RPMI8226 (cell line): ENCODE results near the gene GOLGA3.
"Not testable (repeated sequence)": the region's sequence is repeated elsewhere in the genome, so short reads cannot be mapped to it uniquely, and the experiment has no call there.

Source experiments
- DNase-seq: peaks from one replicate; pipeline ENCODE4 v3.0.0-alpha.2; 2015

GOLGA3 gene, protein sequence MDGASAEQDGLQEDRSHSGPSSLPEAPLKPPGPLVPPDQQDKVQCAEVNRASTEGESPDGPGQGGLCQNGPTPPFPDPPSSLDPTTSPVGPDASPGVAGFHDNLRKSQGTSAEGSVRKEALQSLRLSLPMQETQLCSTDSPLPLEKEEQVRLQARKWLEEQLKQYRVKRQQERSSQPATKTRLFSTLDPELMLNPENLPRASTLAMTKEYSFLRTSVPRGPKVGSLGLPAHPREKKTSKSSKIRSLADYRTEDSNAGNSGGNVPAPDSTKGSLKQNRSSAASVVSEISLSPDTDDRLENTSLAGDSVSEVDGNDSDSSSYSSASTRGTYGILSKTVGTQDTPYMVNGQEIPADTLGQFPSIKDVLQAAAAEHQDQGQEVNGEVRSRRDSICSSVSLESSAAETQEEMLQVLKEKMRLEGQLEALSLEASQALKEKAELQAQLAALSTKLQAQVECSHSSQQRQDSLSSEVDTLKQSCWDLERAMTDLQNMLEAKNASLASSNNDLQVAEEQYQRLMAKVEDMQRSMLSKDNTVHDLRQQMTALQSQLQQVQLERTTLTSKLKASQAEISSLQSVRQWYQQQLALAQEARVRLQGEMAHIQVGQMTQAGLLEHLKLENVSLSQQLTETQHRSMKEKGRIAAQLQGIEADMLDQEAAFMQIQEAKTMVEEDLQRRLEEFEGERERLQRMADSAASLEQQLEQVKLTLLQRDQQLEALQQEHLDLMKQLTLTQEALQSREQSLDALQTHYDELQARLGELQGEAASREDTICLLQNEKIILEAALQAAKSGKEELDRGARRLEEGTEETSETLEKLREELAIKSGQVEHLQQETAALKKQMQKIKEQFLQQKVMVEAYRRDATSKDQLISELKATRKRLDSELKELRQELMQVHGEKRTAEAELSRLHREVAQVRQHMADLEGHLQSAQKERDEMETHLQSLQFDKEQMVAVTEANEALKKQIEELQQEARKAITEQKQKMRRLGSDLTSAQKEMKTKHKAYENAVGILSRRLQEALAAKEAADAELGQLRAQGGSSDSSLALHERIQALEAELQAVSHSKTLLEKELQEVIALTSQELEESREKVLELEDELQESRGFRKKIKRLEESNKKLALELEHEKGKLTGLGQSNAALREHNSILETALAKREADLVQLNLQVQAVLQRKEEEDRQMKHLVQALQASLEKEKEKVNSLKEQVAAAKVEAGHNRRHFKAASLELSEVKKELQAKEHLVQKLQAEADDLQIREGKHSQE (N-terminal part only)

DNA sequence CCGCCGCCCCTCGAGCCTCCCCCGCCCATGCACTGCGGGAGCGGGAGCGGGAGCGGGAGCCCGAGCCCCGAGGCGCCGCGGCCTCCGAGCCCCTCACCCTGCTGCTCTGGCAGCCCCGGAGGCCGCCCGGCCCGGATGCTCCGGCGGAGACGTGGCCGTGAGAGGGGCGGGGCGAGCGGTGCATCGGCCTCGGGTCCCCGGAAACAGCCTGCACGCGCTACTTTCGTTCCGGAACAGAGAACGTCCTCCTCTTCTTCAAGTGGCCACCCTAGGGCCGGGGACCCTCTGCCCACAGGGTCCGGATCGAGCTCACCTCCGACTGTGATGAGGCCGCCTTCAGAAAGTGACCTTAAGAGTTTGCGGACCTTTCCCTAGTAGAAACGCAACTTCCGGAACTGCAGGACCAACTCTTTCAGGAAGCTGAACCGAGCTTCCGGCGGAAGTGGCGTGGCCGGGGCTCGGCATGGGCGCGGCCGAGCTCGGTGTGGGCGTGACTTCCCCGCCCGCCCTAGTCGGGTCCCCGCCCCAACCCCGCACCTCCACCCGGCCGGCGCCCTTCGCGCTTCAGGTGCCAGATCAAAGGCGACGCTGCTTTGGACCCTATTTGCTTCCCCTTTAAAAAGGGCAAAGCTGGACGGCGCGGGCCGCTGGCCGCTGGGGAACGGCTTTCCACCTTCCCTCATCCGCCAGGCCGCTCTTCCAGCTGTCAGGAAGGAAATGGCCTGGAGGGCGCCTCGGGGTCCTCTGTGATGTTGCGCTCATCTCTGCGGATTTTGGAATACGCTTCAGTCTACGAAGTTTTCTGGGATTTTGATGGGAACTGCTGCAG is at the start of gene GOLGA3:
TSS of gene GOLGA3 (minus strand) at position 164 of the 829 bp plus-strand sequence. CDS start 6,741 bp downstream, outside the sequence.
- DNase-seq, result peak; percentile 94

DNA sequence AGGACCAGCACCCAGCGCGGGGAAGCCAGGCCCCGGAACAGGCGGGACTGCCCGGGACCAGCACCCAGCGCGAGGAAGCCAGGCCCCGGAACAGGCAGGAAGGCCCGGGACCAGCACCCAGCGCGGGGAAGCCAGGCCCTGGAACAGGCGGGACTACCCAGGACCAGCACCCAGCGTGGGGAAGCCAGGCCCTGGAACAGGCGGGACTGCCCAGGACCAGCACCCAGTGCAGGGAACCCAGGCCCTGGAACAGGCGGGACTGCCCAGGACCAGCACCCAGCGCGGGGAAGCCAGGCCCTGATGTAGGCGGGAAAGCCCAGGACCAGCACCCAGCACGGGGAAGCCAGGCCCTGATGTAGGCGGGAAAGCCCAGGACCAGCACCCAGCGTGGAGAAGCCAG is 46.0 kb upstream of the GOLGA3 start:
- DNase-seq, result not testable (repeated sequence)

DNA sequence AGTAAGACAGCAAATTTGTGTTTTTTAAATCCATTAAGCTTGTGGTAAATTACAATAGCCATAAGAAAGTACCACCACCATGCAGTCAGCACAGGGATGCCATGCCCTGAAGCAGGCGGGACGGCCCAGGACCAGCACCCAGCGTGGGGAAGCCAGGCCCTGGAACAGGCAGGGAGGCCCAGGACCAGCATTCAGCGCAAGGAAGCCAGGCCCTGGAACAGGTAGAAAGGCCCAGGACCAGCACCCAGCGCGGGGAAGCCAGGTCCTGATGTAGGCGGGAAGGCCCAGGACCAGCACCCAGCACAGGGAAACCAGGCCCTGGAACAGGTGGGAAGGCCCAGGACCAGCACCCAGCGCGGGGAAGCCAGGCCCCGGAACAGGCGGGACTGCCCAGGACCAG is 45.5 kb upstream of the GOLGA3 start:
- no peak for DNase-seq

DNA sequence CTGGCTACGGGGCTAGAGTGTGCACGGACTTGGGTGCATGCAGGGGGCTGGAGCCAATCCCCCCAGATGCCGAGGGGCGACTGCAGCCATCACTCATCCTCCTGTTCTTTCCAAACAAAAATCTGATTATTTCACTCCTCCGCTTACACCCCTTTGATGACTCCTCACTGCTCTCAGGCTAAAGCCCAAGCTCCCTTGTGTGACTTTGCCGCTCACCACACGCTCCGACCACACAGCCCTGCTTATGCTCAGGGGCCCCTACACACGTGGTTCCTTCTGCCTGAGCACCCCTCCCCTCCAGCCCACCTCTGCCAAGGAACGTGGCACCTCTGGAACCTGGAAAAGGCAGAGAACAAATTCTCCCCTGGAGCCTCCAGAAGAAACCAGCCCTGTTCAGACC is 45.1 kb upstream of the GOLGA3 start:
- no peak for DNase-seq

DNA sequence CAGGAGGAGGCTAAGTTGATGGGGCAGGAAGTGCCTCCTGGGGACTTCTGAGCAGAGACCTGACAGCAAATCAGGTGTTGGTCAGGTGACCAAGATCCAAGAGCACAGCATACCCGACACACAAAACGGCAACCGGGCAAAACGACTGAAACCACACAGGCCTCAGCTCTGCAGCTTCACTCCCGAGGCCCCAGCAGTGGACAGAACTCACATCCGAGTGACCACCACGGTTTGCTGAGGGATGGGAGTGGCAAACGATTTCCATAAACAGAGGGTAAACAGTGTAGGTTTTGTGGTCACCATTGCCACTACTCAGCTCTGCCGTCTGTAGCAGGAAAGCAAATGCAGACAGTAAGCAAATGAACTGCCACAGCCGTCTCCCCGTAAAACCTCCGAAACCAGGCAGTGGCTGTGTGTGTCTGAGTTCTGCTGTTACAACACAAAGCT is 44.3 kb upstream of the GOLGA3 start:
- DNase-seq, result no peak

DNA sequence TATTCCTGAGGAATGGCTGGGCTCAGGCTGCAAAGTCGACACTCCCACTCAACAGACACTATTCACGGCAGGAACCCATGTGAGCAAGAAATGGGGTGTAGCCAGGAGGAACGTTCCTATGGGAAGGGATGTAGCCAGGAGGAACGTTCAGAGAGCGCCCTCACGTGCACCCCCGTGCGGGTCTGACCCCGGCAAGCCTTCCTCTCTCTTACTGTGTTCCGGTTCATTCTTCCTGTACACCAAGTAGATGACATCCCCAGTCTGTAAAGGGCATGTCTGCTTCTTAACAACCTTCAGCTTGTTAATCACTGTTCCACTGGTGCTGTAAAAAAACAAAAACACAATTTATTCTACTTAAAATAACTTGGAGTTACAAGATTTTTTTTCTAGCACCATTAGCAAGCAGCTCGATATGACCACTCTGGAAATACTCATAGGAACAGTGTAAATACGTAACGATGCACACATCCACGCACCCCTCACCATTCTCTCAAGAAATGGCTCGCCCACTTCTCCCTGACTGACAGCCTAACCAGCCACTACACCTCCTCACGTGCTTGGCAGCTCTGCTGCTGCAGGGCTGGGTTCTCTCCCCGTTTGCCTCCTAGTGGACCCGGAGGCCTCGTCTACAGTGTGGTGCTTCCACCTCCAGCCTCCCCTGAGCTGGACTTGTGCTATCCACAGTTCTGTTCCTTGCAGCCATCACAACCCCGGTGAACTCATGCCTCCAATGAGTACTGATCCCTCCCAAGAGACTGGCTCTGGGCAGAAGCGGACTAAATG is 43.6 kb upstream of the GOLGA3 start:
- no peak for DNase-seq

DNA sequence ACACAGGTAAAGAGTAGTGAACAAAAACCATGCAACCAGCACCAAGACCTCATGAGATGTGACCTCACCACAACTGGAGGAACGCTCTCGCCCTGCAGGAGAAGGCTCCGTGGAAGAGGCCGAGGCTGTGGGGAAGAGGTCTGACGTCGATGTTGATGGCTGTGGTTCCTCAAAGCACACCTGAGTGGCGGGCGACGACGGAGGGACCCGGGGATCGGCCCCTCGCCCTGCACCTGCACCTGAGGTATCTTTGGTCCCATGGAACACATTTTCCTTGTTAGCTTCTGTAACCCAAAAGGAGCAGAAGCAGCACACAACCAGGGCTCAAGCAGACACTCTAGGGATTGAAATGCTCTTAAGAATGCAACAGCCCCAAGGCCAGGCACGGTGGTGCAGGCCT is 40.9 kb upstream of the GOLGA3 start:
- no peak for DNase-seq

DNA sequence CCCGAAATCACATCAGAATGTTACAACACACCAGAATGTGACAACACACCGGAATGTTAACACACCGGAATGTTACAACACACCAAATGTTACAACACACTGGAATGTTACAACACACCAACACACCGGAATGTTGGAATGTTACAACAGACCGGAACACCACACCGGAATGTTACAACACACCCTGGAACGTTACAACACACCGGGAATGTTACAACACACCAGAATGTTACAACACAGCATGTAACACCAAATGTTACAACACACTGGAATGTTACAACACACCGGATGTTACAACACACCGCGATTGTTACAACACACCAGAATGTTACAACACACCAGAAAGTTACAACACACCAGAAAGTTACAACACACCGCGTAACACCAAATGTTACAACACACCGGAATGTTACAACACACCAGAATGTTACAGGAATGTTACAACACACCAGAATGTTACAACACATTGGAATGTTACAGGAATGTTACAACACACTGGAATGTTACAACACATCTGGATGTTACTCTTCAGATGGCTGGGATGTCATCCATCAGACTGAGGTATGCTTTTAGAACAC is 37.7 kb upstream of the GOLGA3 start:
- no peak for DNase-seq

DNA sequence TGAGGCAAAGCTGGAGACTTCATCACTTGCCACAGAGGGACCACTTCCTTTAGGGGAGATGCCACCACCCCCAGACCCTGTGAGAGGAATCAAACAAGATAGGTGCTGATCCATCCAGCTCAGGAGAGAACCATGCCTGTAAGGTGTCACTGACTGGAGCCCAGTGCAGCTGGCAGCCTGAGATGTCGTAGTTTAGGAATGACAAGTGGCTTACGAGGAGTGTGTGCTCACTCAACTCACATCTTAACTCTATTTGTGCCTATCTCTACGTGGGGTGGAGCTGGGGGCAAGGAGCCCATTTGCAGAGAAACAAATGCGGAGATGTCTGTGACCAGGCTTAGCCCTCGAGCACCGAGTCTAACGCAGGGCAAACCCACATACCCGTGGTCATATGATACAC is 32.9 kb upstream of the GOLGA3 start:
- DNase-seq, result no peak

DNA sequence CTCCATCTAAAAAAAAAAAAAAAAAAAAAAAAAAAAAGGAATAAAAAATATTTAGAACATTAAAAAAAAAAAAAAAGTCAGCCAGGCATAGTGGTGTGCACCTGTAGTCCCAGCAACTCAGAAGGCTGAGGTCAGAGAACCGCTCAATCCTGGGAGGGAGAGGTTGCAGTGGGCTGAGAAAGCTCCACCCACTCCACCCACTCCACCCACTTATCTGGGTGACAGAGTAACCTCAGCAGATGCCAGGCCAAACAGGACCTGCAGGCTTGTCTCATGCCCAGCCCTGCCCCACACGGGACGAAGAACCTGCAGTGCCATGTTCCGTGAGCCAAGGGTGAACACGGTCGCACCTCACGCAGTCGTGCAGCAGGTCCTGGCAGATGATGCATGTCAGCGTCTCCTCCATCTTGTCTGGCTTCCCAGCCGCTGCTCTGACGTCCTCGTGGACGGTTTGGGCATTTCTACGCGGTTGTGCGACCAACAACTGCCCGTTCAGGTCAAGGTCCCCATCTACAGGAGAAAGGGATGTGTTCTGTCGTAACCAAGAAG is 30.1 kb upstream of the GOLGA3 start:
- no peak for DNase-seq

DNA sequence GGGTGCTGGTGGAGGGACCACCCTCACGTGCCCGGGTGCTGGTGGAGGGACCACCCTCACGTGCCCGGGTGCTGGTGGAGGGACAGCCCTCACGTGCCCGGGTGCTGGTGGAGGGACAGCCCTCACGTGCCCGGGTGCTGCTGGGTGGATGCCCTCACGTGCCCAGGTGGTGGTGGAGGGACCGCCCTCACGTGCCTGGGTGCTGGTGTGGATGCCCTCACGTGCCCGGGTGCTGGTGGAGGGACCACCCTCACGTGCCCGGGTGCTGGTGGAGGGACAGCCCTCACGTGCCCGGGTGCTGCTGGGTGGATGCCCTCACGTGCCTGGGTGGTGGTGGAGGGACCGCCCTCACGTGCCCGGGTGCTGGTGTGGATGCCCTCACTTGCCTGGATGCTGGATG is 28.4 kb upstream of the GOLGA3 start:
- DNase-seq, result not testable (repeated sequence)

DNA sequence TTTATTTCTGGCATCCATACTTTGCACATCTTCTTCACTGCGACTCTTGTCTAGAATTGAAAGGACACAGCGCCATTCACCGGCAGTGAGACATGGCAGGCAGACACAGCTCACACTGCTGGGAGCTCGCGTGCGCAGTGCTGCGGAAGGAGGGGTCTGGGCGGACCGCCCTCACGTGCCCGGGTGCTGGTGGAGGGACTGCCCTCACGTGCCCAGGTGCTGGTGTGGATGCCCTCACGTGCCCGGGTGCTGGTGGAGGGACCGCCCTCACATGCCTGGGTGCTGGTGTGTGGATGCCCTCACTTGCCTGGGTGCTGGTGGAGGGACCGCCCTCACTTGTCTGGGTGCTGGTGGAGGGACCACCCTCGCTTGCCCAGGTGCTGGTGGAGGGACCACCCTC is 27.9 kb upstream of the GOLGA3 start:
- DNase-seq, result no peak

DNA sequence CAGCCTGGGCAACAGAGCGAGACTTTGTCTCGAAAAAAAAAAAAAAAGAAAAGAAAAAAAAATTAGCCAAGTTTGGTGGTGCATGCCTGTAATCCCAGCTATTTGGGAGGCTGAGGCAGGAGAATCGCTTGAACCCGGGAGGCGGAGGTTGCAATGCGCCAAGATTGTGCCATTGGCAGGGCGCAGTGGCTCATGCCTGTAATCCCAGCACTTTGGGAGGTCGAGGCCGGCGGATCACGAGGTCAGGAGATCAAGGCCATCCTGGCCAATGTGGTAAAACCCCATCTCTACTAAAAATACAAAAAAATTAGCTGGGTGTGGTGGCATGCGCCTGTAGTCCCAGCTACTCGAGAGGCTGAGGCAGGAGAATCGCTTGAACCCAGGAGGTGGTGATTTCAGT is 26.5 kb upstream of the GOLGA3 start:
- DNase-seq, result not testable (repeated sequence)

DNA sequence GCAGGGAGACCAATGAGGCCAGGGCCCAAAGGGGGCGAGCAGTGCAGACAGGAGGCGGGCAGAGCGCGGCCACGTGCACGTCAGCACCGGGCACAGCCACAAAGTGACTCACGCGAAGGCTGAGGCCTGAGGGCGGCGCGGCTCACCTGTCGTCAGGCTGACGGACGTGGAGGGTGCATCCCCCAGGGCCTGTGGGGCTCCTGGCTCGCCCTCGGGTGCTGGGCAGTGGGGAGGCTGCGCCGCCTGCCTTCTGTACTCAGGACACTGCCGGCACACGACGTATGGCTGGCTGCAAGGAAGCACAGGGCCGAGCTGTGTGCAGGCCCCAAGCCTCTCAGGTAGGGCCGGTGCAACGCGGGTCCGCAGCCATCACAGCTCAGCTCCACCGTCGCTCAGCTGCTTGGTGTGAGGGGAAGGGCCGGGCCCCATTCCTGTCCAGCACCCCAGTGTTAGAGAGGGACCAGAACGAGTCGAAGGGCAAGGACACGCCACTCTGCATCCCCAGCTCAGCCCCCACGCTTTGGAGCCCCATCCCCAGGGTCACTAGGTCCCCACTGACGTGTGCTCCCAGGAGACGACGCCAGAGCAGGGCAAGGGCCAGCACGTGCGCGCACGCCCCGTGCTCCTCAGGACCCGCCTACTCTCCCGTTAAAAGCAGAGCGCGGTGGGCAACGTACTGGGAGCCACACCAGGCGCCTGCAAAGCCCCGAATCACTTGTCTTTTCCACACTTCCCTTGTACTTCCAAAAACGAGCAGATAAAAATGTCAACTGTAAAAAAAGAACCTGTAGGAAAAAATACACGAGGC is 24.8 kb upstream of the GOLGA3 start:
- DNase-seq, result no peak

DNA sequence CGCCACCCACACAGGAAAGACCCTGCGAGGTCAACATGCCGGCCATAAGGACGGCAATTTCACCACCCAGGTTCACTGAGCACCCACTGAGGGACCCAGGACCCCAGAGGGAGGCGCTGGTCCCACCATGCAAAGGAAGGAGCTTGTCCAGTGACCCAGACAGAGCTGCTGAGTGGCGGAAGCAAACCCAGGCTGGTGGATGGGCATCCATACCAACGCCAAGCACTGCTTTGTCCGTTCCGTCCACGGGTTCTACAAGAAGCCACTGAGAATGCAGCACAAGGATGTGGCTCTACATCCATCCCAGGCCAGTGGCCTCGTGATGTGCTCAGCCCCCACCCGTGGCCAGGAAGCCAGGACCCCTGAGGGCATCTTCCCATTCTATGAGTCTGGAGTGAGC is 23.8 kb upstream of the GOLGA3 start:
- no peak for DNase-seq

DNA sequence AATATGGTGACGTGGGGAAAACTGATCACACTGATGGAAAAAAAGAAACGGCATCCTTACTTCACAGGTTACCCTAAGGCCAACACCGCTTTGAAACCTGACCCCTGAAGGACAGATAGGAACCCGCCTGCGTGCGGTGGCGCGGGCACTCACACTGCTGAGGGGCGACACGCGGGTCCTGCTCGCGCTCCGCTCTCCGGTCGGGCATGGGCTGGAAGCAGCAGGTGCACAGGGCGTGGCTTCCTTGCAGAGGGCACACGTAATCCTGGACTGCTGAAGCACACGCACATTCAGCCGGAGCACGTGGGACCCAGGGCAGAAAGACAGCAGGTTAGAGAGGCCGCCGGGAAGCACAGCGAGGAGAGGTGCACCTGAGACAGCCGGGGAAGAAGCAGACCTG is 22.8 kb upstream of the GOLGA3 start:
- DNase-seq, result no peak

DNA sequence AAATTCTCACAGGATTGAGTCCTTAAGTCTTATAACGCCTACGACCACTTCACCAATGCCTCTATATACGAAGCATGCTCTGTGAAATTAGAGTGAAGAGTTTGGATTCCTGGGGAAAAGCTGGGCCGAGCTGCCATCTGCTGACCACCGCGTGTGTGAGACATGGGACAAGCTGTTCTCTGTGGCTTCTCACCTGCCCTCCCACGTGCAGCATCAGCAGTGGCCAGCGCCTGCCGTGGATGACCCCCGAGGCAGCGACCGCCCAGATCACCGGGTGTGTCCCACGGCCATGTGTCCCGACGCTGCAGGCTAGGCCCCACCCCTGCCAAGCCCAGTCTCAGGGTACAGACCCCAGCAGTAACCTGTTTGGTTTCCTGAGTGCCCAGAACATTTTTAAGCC is 21.6 kb upstream of the GOLGA3 start:
- DNase-seq, result no peak

DNA sequence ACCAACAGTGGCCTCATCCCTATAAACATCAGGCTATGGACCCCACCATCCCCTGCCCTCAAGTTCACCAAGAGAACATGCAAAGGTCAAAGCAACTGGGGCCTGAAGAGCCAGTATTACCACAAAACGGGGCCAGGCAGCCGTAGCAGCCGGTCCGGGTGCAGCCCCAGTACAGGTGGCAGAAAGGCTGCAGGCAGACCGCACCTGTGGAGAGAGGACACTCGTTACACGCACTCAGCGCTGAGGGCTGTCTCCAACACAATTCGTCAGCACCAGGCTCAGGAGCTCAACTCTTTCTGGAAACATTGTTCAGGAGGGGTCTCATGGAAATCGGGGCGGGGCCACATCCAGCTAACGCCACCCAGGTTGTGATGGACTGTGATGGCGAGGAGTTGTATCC is 19.9 kb upstream of the GOLGA3 start:
- DNase-seq, result no peak
